ENCODE measurements around the gene GALC.
"Not testable (repeated sequence)": the region's sequence is repeated elsewhere in the genome, so short reads cannot be mapped to it uniquely, and the experiment has no call there.

Gene GALC

DNA sequence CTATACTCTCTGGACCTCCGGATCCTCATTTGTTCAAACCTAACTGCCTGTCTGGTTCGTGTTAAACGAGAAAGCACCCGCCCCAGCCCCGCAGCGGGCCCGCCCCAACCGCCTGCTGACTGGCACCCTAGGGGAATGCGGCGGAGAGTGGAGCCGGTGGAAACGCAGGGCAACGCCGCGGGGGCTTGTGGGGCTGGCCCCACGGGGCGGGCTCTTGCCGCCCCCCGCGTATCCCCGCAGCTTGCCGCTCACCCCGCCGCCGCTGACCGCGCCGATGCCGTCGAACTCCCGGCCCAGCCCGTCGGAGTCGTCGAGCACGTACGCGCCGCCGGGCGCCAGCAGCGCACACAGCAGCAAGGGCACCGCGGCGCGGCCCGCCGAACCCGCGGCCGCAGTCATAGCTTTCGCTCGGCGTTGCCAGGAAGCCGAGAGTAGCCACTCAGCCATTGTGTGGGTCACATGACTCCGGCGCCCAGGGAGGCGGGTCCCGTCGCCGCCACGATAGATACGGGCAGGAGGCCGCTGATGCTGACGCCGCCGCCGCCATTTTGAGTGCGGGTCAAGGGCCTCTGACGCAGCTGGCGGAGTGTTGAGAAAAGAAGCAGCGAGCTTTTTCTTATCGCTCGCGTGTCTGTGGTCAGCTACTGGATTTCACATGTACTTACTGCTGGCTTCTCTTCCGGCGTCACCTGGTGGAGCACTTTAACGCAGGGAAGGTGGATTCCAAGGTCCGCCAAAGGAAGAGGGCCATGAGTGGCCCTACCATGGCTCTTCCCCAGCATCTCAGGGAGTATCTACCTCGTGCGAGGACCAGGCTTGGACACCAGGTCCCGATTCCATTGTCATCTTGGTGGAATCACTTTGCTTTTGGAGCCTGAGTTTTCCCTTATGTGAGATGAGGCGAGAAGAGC lies at the start of gene GALC:
Gene GALC, minus strand, starts transcription at position 465 of the 911 bp plus-strand sequence. Its CDS starts 18 bp downstream, at position 447.
- DNase-seq, result peak; percentile 78 to 96 (median 92)

DNA sequence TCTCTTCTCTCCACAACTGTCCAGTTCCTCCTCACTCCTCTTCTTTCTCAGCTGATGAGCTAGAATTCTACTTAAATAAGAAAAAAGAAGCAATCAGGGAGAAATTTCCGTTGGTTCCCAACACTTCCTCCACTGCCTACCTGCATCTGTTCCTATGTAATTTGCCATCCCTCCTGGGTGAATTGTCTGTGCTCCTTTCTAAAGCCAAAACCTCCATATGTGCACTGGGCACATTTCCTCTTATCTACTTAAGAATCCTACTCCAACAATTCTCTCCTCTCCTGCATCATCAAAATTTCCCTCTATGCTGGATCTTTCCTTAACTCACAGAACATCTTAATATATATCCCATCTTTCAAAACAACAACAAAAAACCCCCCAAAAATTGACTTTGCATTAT lies 47.2 kb upstream of the GALC start:
- no peak for DNase-seq

DNA sequence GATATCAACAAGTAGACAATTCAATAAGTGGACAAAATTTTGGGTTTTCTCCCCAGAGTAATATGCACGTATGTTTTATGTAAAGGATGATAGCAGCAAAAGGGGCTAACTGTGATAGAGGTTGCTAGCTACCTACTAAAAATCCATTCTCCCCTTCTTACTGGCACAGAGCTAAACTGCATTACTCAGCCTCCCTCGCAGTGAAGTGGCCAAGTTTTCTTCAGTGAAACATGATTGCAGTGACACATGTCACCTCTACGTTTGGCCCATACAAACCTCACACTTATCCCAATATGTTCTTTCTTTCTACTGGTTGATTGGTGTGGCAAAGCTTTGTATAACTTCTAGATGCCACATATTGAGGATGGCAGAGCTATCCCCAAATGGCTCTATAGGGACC lies 46.2 kb upstream of the GALC start:
- no peak for DNase-seq

DNA sequence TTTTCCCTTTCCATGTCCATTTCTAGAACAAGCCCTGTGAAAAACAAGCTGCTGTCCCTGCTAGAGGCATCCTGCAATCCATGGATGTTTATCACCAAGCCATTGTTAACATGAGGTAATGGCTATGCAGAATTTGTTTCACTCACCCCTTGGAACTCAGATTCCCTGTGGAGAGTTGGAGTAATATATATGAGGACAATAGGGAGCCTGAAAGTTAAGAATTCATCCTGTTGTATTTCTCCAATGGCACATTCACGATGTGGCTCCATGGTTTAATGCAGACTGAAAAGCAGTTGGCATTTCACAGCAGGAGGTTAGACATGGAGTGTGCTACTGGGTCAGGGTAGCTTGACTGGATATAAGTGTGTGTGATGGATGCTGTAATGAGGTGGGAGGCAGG lies 44.3 kb upstream of the GALC start:
- DNase-seq, result no peak

DNA sequence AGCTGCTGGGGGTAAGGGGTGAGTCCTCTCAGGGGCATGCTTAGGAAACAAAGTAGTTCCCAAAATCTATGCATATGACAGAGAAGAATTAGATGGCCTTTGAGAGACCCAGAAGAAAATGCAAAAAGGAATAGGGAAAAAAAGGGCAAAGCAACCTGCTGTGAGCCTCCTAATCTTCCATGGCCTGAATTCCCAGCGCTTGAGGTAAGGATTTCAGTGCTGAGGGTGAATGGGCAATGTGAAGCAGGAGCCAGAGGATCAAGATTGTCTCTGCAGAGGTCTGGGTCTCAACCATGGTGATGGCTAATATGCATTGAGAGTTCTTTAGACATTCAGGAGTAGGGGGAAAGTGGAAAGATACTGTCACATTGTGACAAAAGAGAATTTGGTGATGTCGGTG lies 43.4 kb upstream of the GALC start:
- no peak for DNase-seq

DNA sequence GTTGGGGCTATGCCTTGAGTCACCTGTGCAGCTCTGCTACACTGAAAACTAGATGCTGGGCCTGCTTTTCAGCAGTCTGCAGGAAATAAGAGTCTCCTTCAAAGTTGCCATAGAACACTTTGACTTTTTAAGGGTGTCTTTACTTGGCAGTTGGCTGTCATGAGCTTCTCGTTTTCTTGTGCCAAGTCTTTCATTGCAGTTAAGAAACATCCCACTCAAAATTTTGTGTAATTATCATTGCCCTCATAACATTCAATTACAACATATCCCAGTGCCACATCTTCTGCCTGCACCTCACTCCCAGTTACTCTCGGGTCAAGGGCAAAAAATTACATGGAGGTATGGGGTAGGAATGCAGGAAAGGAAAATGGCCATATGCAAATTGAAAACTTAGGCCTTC lies 41.1 kb upstream of the GALC start:
- no peak for DNase-seq

DNA sequence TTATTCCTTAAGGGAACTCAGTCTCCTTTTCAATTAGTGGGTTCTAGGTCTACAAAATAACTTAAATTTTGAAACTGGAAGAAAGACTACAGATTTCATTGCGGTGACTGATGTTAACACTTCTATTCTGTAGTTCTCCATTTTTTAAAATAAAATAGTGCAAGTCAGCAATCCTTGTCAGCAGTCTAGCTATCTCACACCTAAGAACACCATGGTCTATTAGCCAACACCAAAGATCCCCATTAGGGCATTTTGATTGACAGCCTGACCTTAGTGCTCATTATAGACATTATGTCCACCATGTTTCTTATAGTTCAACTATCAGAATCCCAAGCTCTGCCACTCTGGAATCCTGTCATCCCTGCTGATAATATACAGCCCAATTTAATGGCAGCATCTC lies 39.4 kb upstream of the GALC start:
- no peak for DNase-seq

DNA sequence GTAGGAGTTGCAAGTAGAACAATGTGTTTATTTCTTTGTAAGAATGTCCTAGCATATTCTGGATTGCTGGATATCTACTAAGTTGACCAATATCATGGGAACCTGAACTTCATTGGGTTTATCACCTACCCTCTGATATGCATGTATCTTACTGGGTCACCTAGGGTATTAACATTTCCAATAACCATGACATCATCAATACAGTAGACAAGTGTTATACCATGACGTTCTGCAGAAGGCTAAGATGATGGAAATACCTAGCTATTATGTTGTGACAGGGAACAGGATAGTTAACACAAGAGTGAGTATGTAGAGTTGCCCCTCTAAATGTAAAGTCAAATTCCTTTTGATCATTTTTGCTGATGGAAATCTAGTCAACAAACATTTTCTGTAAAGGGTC lies 37.9 kb upstream of the GALC start:
- DNase-seq, result no peak

DNA sequence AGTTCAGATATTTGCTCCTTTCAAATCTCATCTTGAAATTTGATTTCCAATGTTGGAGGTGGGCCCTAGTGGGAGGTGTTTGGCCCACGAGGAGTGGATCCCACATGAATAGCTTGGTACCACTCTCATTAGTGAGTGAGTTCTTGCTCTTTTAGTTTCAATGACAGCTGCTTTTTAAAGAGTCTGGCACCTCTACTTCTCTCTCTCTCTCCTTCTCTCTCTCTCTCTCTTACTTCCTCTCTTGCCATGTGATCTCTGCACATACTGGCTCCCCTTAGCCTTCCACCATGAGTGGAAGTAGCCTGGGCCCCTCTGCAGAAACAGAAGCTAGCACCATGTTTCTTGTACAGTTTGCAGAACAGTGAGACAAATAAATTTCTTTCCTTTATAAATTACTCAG lies 37.1 kb upstream of the GALC start:
- DNase-seq, result no peak

DNA sequence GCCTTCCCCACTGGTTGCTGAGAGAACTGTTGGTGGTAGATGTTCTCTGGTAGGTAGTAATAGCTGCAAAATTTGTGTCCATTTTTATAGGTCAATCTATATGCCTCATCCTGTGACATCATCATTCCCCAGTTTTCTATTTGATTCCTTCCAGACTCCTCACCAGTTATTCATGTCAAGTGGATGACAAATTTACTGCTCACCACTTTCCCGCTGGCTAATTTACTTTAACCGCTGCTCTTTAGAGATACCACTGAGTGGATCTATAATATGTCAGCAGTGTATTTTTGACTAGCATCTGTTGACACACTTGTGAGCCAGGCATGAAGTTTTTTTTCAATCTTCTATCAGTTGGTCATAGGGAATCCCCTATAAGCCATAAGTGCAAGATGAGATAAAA lies 36.5 kb upstream of the GALC start:
- DNase-seq, result no peak

DNA sequence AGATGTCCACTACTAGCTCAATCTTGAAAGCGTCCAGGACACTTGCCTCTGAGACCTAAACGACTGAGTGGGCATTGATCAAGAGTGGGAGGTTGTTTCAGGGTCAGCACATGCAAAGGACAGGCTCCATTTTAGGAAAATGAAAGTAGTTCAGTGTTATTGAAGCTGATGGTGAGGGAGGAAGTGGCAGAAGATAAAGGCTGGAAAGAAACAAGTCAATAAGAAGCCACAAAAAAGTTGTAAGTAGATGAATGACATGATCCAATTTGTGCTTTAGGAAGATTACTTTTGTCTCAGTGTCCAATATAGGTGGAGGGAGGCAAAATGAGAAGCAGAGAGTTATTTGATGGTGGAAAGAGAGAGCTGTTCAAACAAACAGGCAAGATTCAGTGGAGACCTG lies 33.9 kb upstream of the GALC start:
- no peak for DNase-seq

DNA sequence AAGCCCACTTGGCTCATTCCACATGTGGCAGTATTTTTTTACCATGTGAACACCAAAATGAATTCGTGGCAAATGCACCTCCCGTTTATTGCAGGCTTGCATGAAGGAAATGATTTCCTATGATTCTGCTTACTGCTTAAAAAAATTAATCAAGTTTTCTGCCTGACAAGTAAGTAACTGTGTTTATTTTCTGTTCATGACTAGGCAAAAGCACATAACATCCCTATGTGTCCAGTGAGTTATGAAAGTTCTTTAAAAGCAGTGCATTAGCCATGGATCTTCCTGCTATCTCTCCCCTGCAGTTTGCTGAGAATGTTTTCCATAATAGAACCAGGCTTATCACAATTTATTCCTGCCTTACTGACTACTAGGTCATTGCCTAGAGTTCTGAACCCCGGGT lies 32.3 kb upstream of the GALC start:
- DNase-seq, result no peak

DNA sequence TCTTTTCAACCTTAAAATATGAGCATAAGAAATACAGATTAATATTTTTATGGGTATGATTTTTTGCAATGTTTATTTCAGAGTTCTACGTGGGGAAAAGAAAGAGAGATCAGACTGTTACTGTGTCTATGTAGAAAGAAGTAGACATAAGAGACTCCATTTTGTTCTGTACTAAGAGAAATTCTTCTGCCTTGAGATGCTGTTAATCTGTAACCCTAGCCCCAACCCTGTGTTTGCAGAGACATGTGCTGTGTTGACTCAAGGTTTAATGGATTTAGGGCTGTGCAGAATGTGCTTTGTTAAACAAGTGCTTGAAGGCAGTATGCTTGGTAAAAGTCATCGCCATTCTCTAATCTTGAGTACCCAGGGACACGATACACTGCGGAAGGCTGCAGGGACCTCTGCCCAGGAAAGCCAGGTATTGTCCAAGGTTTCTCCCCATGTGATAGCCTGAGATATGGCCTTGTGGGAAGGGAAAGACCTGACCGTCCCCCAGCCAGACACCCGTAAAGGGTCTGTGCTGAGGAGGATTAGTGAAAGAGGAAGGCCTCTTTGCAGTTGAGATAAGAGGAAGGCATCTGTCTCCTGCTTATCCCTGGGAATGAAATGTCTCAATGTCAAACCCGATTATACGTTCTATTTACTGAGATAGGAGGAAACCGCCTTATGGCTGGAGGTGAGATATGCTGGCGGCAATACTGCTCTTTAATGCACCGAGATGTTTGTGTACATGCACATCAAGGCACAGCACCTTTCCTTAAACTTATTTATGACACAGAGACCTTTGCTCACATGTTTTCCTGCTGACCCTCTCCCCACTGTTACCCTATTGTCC lies 31.5 kb upstream of the GALC start:
- DNase-seq, result not testable (repeated sequence)

DNA sequence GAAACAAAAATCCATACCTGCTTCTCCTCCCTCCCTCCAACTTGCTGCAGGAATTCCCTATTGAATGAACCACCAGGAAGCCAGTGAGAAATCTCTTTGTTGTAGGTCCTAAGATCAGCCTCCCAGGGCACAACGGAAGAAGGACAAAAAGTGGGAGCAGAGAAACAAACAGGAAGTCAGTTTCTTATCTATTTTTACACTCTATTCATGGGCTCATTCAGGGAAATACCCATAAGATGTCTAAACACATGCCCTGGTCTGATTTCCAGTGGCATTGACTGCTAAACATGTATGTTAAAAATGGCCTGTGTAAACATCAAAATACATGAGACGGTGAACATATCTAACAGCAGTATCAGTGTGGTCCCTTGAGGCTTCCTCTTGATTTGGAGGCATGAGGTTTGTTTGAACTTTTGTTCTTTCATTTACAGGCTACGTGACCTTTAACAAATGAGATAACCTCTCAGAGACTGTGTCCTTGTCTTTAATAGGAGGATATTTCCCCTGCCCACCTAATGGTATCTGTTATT lies 30.7 kb upstream of the GALC start:
- no peak for DNase-seq

DNA sequence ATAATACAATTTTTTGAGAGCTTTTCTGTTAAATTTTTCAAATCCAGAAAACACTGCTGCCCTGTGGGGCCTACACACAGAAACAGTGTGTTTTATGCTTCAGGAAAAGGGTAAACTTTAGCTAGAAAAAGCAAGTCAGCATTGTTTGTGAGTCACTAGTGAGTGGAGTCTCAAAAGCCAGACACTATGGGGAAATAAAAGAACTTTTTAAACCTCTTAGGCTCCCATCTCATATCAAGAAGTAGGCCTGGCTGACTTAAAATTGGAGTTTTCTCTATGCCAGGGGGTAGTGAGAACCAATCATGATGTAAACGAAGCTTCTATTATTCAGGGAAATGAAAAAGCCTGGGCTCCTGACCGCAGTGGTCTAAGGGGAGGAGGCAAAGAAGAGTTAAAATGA lies 24.6 kb upstream of the GALC start:
- no peak for DNase-seq

DNA sequence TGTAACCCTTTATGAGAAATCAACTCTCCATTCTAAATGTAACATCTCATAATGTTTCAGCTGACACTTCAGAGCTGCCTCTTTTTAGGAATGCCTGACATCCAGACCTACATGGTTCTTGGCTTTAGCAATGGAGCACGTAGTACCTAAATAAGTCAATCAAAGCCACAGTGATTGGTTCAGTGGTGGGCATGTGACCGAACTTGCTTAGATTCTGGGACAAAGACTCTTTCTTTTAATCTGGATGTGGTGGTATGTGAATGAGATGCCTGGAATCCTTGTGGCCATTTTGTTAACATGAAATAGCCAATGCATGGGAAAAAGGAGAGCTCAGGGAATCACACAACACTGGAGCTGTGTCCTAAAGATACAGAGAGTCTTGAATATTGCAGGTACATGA lies 23.8 kb upstream of the GALC start:
- DNase-seq, result no peak

DNA sequence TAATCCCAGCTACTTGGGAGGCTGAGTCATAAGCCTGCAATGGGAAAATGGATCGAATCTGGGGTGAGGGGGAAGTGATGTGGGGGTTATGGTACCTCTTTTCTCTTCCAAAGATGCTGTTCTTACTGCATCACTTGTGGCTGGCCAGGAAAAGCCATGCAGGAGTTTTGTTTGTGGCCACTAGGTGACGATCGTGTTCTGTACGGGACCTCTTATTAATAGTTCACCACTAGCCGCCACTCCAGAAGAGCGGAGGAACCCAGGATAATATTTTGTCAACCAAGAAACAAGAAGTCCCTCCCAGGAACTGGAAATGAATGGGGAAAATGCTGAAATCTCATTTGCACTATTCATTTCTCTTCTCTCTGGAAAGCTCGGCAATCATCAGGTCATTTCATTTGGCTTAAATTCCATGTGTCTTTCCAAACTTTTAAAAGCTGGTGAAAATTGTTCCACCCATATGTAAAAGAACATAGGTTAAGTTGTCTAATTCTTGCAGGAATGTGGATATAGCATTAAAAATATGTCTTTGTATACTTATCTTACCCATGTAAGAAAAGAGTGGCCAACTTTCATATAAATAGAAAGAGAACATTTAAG lies 20.9 kb upstream of the GALC start:
- DNase-seq, result peak in 45 of 51 donors; percentile 1 to 77 (median 43)

DNA sequence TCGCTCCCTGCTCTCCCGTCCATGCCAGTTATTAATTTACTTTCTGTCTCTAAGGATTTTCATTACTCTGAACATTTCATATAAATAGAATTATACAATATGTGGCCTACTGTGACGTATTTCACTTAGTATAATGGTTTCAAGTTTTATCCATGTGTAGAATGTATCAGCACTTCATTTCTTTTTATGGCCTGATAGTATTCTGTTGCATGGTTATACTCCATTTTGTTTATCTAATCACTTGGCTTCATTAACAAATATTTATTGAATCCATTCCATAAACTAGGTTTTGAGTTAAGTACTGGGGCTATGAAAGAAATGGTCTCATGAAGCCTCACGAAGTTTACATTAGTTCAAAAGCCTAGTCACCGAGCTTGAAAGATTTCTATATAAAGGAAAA lies 19.5 kb upstream of the GALC start:
- DNase-seq, result no peak

DNA sequence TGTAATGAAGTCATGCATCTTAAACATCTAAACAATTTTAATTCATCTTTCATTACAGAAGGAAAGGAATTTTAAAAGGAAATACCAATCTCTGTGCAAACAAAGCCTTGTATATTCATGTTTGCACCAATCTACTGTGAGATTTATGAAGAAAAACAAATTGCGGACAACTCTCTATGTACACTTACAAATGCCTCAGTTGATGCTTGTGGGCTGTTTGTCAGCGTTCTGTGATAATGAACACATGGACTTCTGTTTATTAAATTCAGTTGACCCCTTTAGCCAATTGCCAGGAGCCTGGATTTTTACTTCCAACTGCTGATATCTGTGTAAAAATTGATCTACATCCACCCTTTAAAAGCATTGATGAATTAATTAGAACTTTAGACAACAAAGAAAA lies 17.3 kb upstream of the GALC start:
- no peak for DNase-seq

DNA sequence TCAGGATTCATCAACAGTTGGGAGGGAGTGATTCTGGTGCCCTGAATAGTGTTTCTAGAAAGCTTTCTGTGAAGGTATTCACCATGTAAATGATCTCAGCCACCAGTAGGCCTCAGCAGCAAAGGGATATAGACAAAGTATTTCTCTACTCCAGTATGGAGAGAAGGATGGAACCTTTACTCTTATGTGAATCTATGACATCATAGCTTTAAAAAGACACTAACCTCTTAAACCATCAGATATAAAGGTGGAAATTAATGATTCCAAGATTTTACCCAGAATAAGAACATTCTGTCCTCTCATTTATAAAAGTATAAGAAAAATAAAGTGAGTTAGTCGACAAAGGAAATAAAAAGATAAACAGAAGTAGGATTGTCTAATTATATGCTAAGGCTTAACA lies 16.5 kb upstream of the GALC start:
- no peak for DNase-seq

DNA sequence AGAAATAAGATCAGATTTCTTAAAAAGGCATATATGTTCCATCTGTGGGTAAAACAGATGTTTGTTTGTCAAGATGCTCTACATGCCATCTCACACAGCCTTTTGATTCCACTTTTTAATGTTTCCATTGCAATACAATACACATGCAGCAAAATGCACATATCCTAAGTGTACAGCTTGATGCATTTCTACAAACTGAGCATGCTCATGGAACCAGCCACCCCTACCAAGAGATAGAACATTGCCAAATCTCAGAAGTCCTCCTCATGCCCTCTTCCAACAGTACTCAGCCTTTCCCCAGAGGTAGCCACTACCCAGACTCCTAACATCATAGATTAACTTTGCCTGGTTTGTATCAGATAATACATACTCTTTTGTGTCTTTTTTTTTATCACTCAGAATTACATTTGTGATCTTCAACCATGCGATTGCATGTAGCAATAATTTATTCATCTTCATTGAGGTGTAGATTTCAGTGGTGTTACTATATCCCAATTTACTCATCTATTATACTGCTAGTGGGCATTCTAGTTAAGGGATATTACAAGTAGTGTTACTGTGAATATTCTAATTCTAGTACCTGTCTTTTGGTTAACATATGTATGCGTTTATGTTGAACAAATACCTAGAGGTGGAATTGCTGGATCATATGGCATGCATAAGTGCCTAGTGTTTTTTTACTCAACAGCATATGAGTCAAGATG lies 15.2 kb upstream of the GALC start:
- no peak for DNase-seq

All from hypothalamus (tissue), 51 donors.